HG03097 (cell line): ENCODE results near the gene LDB3.

Experiments used
- ATAC-seq: cut with Tn5 transposase; IDR thresholded peaks from one replicate; pipeline ENCODE4 v1.9.1; 2021; ENCODE audit not compliant: unreplicated experiment, low FRiP score

The LDB3 gene

GRCh38 chr10:86684331-86685097 is 16.2 kb downstream of the LDB3 start:
- ATAC-seq, result no peak

DNA sequence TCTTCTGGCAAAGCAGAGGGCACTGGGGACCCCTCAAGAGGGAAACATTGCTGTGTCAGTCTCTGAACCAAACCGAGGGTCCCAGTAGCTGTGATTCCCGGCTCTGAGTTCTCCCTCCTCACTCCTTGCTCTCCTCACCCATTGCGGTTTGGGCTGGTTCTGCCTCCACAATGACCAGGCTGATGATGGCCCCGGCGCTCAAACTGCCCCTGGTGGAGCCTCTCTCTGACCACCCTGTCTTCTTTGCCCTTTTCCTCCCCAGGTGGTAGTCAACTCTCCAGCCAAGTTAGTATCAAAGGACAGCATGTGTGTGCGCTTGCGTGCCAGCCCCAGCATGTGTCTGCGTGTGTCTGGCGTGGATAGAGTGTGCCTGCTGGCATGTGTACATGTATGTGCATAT is 17.1 kb downstream of the LDB3 start:
- no peak for ATAC-seq

DNA sequence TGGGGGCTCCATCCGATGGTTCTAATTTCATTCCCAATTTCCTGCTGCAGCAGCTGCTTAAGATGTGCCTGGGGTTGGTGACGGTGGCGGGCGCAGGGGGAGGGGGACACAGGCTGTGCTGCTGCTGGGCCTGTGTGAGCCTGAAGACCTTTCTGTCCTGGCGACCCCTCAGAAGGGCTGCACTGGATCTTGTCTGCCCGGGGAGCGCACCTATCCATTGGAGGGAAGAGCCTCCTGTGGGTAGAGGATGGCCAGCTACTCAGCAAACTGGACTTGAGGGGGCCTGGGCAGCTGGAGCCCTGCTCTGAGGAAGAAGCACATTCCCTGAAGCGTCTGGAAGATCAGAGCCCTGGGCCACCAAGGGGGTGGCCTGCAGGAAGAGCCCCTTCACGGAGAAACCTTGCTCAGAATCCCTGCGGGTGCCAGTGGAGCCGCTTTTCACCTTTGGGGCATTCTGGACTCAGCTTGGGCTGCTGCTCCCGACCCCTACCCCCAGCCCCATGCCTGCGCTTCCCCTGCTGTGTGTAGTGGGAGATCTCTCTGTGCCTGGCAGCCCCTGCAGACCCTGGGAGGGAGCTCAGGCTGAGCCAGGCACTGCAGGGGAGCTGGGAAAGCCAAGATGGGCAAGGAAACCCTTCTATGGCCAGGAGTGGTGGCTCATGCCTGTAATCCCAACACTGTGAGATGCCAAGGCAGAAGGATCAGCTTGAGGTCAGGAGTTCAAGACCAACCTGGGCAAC is 17.8 kb downstream of the LDB3 start:
- ATAC-seq, result no peak

DNA sequence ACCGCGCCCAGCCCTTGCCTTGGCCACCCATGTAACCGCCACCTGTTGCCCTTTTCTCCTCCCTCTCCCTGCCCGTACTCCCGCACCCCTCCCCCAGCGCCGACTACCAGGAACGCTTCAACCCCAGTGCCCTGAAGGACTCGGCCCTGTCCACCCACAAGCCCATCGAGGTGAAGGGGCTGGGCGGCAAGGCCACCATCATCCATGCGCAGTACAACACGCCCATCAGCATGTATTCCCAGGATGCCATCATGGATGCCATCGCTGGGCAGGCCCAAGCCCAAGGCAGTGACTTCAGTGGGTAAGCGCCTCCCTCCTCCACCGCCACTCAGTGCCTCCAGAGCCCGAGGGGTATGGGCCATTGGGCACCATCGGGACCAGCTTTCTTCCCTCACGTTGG is 18.7 kb downstream of the LDB3 start:
- no peak for ATAC-seq

DNA sequence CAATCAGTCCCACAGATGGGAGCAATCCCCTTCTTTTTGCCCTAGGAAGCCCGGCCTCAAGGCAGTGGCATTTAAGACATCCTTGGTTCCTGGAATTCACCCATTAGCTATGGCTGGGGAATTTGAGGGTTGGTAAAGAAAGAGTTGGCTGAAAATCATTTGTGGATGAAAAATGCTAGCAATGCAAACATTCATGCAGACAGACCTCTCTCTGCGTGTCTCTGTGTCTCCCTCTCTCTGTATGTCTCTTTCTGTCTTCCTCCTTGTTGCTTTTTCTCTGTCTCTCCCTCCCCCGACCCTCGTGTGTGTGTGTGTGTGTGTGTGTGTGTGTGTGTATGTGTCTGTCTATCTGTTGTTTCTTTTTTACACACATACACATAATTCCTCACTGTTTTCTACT is 19.4 kb downstream of the LDB3 start:
- no peak for ATAC-seq

GRCh38 chr10:86688398-86688921 is 20.1 kb downstream of the LDB3 start:
- peak; percentile 81 for ATAC-seq

DNA sequence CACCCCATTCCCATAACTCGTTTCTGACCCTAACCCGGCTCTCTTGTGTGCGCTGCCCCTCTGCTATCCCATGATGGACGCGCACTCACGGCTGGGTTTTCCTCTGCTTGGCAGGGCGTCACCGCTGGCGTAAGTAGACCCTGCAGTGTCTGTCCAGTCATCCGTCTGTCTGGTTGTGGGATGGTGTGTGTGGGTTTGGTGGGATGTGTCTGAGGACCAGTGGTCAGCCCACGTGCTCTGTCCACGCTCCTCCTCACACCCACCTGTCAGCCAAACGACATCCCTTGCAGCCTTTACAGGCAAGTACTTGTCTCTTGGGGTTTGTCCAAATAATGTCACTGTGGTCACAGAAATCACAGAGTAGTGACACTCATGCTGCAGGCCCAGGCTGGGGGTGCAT is 20.8 kb downstream of the LDB3 start:
- ATAC-seq, result no peak

GRCh38 chr10:86690231-86690630 is 21.9 kb downstream of the LDB3 start:
- ATAC-seq, result no peak

- no peak for ATAC-seq
Observed at GRCh38 chr10:86690657-86691084, 22.4 kb downstream of the LDB3 start.

DNA sequence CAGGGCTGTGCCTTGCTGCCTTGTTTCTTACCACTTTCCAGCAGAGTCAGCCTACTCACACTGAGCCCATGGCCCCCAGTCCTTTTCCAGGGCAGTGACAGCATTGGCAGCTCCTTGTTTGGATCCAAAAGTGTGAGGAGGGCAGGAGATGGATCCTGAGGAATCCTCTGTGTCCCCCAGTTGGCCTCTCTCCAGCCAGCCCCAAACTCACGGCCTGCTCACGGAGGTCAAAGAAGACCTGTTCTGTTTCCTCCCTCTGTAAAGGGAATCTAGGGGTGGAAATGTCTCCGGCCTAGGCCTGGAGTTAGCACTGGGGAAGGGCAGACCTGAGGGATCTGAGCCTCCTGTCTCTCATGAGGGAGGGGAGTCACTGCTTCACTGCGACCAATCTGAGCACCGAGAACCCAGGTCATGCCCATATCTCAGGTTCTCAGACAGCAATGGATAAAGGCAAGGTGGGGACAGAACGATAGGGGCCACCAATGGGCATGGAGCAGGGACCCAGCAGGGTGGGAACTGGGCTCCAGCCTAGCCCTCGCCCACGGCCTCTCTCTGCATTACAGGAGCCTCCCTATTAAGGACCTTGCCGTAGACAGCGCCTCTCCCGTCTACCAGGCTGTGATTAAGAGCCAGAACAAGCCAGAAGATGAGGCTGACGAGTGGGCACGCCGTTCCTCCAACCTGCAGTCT is 23.2 kb downstream of the LDB3 start:
- no peak for ATAC-seq

DNA sequence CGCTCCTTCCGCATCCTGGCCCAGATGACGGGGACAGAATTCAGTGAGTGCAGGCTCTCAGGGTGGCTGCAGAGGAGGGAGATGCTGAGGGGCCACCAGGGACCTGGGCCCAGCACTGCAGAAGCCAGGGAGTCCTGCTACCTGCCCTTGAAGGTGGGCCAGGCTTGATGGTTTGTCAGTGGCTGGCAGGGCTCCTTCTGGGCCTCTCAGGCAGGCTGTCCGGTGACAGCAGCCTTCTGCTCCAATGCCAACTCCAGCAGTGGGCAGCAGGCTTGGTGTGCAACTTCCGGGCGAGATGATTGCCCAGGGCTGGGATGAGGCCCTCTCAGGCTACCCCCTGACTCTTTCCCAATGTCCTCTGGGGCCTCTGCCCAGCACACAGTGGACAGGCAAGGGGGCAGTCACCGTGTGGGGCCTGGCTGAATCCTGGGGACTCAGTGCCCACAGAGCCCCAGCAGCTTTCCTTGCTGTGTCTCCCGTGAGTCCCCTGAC is 23.8 kb downstream of the LDB3 start:
- no peak for ATAC-seq

DNA sequence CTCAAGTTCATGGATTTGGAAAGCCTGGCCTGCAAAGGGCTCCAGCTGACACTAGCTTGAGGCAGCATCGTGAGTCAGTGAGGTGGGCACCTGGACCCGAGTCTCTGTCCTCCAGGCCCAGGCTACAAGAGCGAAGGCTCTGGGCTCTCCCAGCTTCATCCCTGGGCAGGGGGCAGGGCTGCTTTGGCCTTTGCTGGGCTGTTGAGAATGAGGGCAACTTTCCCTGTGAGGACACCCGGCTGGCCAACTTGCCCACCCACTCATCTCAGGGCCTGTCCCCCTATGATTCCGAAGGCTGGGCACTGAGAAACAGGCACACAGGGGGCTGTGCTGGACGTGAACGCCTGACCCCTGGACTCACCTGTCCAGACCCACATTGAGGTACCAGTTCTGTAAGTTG is 24.4 kb downstream of the LDB3 start:
- ATAC-seq, result no peak

DNA sequence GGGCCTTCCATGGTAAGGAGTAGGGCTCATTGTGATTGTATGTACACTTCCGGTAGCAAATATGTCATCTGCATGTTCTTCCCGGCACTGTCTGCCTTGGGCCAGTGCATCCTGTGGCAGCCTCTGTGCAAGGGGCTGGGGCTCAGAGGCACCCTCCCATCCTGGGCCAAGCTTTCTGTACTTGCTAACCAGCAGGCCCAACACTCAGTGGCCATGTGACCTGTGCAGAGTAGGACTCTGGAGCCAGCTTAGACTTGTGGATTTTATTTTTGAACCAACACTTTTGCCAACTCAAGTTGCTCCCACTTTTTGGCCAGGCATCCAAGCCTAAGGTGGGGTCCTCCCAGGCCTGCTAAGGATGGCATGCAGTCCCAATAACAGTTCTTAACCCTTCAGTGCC is 25.0 kb downstream of the LDB3 start:
- no peak for ATAC-seq

GRCh38 chr10:86693721-86694369 is 25.5 kb downstream of the LDB3 start:
- no peak for ATAC-seq

GRCh38 chr10:86698207-86698940 is 30.1 kb downstream of the LDB3 start:
- no peak for ATAC-seq

- ATAC-seq, result no peak
Observed at GRCh38 chr10:86699125-86699524, 30.8 kb downstream of the LDB3 start.

- ATAC-seq, result no peak
Observed at GRCh38 chr10:86699541-86699940, 31.2 kb downstream of the LDB3 start.

DNA sequence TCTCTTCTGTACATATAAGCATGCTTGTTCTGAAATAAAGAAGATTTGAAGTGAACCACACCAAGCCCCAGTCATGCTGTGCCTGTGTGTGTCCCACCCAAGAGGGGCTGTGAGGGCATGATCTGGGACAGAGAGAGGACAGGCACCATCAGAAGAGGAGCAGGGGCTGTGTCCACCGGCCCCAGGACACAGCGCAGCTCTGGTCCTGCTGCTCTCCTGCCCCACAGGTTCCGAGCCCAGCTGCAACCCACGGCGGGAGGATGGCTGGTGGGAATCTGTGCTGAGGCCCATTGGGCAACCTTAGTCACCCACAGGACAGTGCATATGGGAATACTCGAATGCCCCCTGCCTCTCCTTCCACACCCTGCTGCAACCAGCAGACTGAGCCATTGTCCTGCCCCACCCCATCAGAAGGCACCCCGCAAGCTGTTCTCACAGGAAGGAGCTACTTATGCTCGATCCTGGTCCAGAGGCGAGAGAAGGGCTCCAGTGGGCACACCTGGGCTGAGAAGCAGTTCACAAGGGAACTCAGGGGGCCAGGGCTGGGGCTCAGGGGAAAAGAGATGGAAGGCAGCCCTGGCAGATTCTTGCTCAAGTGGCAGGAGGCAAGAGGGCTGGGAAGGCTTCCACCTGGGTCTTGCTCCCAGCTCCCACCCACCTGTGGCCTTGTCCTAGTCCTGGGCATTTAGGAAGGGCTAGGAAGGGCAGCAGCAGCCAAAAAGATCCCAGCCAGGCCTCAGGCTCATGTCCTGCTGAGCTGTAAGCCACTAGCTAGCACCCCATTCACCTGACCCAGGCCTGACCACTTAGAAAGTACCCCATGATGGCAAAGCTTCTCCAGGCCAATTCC is 31.9 kb downstream of the LDB3 start:
- no peak for ATAC-seq
